ENCODE results near the gene SSBP3.

- TF ChIP-seq TAF1 (CRISPR knock-in tag; IDR thresholded peaks at IDR 0.05) (no peak), CTCF (CRISPR knock-in tag; IDR thresholded peaks at IDR 0.05) (no peak), RFX5 (IDR thresholded peaks at IDR 0.05; ENCODE audit: low read depth, low read length) (no peak), CBX5 (CRISPR knock-in tag; IDR thresholded peaks at IDR 0.05; ENCODE audit: borderline replicate concordance) (no peak), RAD21 (CRISPR knock-in tag; IDR thresholded peaks at IDR 0.05) (no peak)
Observed at GRCh38 chr1:54395281-54395934, 10.8 kb downstream of the SSBP3 start.
